Fibroblast of skin of left quadriceps (primary cell): ENCODE measurements around the gene GMEB2.

Experiments used
- DNase-seq, 2 experiments: peaks; one replicate each; pipeline ENCODE4 v3.0.0-alpha.2; 2013; ENCODE audit warnings: low read depth in 2 of 2

GMEB2 gene

DNA sequence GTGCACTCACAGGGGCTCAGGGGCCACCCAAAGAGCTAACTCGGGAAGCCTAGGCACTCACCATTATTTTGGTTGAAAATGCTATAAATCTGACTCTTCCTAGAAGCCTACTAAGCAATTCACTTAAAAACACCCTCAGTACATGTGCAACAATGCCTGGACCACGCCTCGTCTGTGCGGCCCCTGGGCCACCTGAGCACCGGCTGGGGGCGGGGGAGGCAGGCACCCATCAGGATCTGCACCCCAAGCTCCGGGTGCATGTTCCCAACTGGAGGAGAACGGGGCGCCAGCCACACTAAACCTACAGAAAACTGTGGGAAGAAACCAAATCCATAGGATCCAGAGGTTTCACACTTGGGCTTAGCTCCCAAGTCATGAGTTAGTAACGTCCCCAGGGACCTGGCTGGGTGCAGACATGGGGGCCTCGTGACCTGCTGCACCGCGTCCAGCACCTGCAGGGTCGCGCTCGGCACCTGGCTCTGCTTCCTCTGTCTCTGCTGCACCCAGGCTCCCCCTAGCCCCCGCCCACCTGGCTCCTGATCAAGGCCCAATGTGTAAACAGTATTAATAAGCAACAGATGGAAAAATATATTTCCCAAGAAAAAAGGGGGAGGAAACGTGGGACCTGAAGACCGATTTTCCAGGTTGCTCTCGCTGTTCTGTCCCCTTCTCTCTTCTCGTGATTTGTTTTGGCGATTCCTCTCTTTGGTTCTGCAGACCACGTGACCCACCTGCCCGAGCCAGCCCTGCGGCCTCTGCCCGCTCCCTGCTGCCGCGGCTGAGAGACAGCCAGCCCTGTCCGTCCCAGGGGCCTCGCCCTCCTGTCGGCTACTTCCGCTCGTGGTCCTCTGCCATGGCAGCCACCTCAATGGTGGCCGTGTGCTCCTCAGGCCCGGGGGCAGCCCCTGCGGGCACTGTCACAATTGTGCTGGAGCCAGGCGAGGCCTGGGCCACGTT, 37.4 kb downstream of the GMEB2 start:
- DNase-seq = no peak

DNA sequence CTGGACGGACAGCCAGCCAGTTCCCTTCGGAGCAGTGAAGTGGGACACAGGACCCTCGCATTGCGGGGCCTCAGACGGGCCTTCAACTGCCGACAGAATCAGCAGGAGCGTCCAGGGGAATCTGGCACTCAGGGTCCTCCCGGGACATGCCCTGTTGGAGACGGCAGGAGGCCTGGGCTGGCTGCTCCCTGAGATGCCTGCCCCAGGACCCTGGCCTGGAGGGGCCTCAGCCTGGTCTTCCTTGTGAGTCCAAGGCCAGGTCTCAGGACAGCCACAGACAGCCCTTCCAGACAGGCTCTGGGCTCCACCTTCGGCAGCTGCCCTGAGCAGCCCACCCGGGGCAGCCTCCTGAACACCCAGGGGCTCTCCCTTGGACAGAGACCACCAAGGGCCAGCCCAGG, 38.3 kb downstream of the GMEB2 start:
- DNase-seq = no peak

- no peak for DNase-seq
Measured at GRCh38 chr20:63587776-63588591, 38.9 kb downstream of the GMEB2 start.

DNA sequence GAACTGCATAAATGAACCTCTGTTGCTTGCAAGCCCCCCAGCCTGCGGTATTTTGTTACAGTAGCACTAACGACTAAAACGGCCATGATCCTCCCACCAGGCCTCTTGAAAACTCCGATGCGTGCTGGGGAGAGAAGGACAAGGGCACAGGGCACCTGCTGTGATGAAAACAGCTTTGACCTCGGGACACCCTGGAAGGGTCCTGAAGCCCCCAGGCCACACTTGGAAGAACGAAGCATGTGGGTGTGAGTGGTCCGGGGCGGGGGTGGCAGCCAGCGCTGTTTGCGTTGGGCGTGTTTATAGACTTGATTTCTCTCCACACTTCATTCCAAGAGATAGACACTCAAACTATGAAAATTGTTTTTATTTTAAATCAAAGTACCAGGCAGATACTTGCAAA, 39.6 kb downstream of the GMEB2 start:
- DNase-seq = no peak

GRCh38 chr20:63586797-63587196, 40.1 kb downstream of the GMEB2 start:
- DNase-seq = no peak

DNA sequence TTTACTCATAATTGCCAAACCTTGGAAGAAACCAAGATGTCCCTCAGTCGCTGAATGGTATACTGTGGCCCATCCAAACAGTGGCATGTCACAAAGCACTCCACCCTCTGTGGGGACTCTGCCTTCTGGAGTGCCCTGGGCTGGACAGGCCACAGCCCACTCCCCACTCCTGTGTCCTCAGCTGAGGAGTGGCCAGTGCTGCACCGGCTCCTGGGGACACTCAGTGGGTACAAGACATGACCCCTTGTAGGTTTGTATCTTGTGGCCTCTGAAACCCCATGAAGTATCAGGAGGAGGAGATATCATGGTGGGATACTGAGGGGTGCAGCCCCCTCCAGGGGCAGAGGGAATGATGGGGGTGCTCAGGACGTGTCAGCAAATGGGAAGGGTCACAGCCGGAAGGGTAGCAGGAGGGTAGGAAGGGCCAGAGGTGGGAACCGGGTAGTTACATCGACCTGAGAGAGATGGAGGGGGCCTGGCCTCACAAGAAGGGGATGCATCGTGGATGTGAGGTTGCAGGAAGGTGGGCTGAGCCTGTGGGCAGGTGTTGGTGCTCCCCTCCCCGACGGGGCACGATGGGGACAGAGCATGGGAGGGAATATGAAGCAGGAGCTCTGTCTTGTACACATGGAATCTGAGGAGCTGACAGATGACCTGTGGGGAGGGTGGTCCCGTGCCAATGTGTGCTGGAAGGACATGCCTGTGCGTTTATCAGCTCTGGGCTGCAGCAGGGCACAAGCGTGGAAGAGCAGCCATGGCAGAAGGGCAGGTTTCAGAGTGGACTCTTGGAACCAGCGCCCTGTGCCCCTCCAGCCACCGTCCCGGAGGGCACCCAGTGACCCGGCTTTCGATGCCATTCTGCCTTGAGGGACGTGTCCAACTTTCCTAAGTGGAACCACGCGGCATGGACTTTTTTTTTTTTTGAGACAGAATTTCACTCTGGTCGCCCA, 41.0 kb downstream of the GMEB2 start:
- no peak for DNase-seq

DNA sequence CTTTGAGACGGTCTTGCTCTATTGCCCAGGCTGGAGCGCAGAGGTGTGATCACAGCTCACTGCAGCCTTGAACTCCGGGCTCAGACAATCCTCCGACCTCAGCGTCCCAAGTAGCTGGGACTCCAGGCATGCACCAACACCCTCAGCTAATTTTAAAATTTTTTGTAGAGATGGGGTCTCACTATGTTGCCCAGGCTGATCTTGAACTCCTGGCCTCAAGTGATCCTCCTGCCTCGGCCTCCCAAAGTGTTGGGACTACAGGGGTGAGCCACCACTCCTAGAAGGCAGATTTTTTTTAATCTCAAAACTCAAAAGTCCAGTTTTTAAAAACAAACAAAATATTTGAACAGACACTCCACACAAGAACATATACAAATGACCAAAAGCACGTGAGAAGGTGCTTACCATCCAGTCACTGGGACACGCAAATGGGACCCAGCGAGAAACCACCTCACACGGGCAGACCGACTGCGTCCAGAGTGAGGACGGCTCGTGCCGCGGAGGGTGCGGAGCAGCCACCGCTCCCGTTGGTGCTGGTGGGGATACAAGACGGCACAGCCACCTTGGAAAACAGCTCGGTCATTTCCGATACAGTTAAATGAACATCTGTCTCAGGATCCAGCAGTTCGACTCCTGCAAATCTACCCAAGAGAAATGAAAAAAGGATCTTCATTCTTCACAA, 44.4 kb downstream of the GMEB2 start:
- DNase-seq = no peak

DNA sequence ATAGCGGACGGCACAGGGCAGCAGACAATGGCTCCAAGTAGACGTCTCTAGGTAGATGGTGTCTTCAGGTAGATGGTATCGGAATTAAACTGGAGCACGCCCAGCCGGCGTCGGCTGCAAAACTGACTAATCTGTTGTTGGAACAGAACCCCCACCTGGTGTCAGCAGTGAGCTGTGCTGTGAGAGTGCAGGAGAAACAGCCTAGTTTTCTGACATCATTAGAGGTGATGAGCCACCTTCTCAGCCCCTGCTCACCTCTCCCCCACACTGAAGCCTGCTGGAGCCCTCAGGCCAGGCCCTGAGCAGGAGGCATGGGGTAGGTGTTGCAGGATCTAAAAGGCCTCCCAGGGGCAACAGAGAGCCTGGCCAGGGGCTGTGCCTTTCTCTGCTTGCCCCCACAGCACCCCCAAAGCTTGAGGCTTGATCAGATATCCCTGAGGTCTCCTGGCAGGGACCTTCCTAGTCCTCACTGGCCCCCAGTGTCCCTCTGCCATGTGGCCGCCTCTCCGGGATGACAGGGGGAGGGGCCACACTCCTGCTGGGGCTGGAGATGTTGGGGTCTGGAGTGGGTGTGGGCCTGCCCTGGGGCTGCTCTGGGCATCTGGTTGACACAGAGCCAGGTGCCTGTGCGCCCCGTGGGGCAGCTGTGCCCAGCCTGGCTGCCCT, 46.0 kb downstream of the GMEB2 start:
- DNase-seq = peak in 1 of 2 experiments; percentile 5

GRCh38 chr20:63579017-63579694, 47.7 kb downstream of the GMEB2 start:
- DNase-seq = no peak

- DNase-seq = no peak
Measured at GRCh38 chr20:63578224-63579016, 48.5 kb downstream of the GMEB2 start.

GRCh38 chr20:63577317-63577894, 49.5 kb downstream of the GMEB2 start:
- DNase-seq = no peak

GRCh38 chr20:63576311-63576710, 50.6 kb downstream of the GMEB2 start:
- peak in 1 of 2 experiments; percentile 5 for DNase-seq

DNA sequence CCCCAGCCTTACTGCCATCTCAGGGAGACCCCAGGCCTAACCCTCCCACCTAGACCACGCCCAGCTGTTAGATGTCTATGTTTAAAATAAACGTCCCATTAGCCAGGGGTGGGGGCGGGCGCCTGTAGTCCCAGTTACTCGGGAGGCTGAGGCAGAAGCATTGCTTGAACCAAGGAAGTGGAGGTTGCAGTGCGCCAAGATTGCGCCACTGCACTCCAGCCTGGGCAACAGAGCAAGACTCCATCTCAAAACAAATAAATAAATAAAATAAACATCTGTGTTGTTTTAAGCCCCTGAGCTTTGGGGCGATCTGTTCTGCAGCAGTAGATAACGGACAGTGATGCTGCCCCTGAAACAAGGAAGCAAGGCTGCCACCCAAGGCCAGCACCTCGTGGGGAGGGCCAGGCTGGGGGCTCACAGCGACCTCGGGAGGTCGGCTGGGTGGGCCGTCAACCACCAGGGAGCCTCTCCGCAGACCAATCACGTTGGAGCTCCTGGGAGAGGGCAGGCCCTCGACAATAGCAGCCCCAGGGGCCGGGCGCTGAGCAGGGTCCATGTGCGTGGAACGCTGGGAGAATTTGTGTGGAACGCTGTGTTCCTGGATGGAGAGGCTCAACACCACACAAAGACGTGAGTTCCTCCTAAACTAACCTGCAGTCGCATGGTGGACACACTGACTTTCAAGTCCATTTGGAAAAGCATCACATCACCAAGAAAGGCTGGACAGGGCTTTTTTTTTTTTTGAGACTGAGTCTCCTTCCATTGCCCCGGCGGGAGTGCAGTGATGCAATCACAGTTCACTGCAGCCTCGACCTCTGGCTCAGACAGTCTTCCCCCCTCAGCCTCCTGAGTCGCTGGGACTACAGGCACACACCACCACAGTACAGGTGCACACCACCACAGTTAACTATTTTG, 51.8 kb downstream of the GMEB2 start:
- DNase-seq = no peak

DNA sequence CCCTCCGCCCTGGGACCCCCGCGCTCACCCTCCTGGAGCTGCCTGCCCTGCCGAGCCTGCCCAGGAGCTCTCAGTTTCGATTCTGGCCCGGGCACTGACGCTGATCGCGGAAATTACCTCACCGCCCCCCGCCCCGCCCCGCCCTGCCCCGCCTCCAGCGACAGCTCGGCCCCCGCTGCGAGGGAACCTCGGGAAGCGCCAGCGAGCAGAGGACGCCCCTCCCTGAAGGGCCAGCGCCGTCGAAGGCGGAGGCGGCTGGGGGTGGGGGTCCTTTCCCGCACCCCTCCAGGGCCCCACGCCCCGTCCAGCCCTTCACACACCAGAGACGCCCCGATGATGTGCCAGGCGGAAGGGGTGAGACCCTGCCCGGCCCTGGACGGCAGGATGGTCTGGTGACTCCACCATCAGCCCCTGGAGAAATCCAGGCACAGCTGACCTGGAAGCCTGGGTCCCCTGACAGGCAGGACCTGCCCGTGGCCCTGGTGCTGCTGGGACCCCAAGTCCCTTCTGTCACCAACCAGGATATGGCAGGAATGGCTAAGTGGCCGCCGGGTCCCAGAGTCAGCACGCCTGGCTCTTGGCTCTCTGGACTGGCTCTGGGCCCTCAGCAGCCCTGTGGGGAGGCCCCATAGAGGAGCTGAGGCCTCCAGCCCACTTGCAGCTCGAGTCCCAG, 52.6 kb downstream of the GMEB2 start, which contains the start of gene HELZ2:
Gene HELZ2, minus strand, starts transcription at position 84 of the 673 bp plus-strand sequence. CDS start 1,854 bp downstream, outside the sequence.
- peak; percentile 28 to 34 for DNase-seq

- DNase-seq = no peak
Measured at GRCh38 chr20:63573647-63574131, 53.2 kb downstream of the GMEB2 start.

DNA sequence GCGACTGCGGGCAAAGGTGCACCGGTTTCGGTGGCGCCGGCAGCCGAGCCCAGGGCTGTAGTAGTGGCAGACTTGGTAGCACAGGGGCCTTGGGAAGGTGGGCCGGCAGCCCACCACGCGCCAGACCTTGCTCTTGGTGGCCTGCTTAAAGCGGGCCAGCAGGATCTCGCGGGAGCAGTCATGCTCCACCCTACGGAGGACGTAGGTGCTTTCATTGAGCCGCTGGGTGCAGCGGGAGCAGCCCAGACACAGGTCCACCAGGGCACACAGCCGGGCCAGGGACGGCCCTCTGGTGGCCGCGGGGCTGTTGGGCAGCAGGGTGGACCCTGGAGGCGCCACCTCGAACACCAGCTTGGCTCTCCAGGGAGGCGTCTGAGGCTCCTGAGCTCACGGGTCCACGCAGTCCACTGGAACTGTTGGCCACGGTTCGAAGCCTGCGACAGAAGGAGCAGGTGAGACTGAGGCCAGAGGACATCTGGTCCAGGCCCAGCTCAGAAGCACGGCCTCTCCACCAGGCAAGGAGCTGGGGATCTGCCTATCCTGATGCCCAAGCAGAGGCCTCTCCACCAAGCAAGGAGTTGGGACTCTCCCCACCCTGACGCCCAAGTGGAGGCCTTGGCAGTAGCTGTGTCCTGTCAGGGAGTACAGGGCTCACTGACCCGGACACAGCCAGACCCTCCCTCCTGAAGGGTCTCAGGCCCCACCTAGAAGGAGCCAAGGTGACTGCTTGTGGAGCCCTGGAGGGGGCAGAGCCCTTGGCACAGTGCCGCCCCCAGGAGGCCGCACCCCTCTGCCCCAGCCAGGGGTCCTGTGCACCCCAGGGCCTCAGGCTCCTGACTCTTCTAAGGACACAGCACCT, 53.9 kb downstream of the GMEB2 start:
- no peak for DNase-seq
